HEK293T (cell line): ENCODE measurements around the gene ANXA5.

Source experiments
- CTCF ChIA-PET: fragments of 350-600 bp; formaldehyde crosslinking; extraction: SDS; loops from one replicate; lab custom pipeline; 2021; ENCODE audit warnings: antibody characterized with exemption, inconsistent platforms; lab: Yijun Ruan, JAX
- POLR2A ChIA-PET: fragments of 350-600 bp; formaldehyde crosslinking; extraction: SDS; loops from one replicate; lab custom pipeline; 2020; ENCODE audit warnings: antibody characterized with exemption, inconsistent platforms; lab: Yijun Ruan, JAX
- DNase-seq: peaks from one replicate; pipeline ENCODE4 v3.0.0; 2012; ENCODE audit warnings: mixed read lengths; ENCODE audit errors: extremely low spot score
- ARNT ChIP-seq: fragments of 450-650 bp; IDR thresholded peaks from 2 replicates; pipeline ENCODE4 v1.6.1; 2017; ENCODE audit warnings: mild to moderate bottlenecking
- BHLHE40 ChIP-seq: fragments of 450-650 bp; IDR thresholded peaks from 2 replicates; pipeline ENCODE4 v1.6.1; 2016; ENCODE audit warnings: mild to moderate bottlenecking, moderate library complexity, borderline replicate concordance
- CTBP1 ChIP-seq: fragments of 450-650 bp; IDR thresholded peaks from 2 replicates; pipeline ENCODE4 v1.6.1; 2016; ENCODE audit warnings: borderline replicate concordance
- ELF4 ChIP-seq: fragments of 450-650 bp; IDR thresholded peaks from 2 replicates; pipeline ENCODE4 v1.6.1; 2017; ENCODE audit warnings: antibody characterized with exemption
- FOXA1 ChIP-seq: fragments of 450-650 bp; IDR thresholded peaks from 2 replicates; pipeline ENCODE4 v1.6.1; 2016; ENCODE audit warnings: mild to moderate bottlenecking
- FOXK2 ChIP-seq: fragments of 450-650 bp; IDR thresholded peaks from 2 replicates; pipeline ENCODE4 v1.6.1; 2016; ENCODE audit warnings: mild to moderate bottlenecking
- FOXM1 ChIP-seq: fragments of 450-650 bp; IDR thresholded peaks from 2 replicates; pipeline ENCODE4 v1.6.1; 2017; ENCODE audit warnings: mild to moderate bottlenecking, borderline replicate concordance
- HDGF ChIP-seq: fragments of 450-650 bp; IDR thresholded peaks from 2 replicates; pipeline ENCODE4 v1.6.1; 2017; ENCODE audit warnings: antibody characterized with exemption, borderline replicate concordance
- L3MBTL2 ChIP-seq: fragments of 450-650 bp; conservative IDR thresholded peaks from 2 replicates; pipeline ENCODE4 v1.6.1; 2016; ENCODE audit warnings: mild to moderate bottlenecking
- LEF1 ChIP-seq: fragments of 450-650 bp; IDR thresholded peaks from 2 replicates; pipeline ENCODE4 v1.6.1; 2017; ENCODE audit warnings: mild to moderate bottlenecking, borderline replicate concordance
- NFRKB ChIP-seq: fragments of 450-650 bp; IDR thresholded peaks from 2 replicates; pipeline ENCODE4 v1.6.1; 2016; ENCODE audit warnings: mild to moderate bottlenecking, moderate library complexity
- PKNOX1 ChIP-seq: fragments of 450-650 bp; IDR thresholded peaks from 2 replicates; pipeline ENCODE4 v1.6.1; 2016
- SP1 ChIP-seq: fragments of 450-650 bp; IDR thresholded peaks from 2 replicates; pipeline ENCODE4 v1.6.1; 2017
- SUZ12 ChIP-seq: fragments of 450-650 bp; IDR thresholded peaks from 2 replicates; pipeline ENCODE4 v1.6.1; 2016; ENCODE audit warnings: mild to moderate bottlenecking
- TARDBP ChIP-seq: fragments of 450-650 bp; IDR thresholded peaks from 2 replicates; pipeline ENCODE4 v1.6.1; 2016
- ZNF384 ChIP-seq: fragments of 450-650 bp; IDR thresholded peaks from 2 replicates; pipeline ENCODE4 v1.6.1; 2016

ANXA5 gene

DNA sequence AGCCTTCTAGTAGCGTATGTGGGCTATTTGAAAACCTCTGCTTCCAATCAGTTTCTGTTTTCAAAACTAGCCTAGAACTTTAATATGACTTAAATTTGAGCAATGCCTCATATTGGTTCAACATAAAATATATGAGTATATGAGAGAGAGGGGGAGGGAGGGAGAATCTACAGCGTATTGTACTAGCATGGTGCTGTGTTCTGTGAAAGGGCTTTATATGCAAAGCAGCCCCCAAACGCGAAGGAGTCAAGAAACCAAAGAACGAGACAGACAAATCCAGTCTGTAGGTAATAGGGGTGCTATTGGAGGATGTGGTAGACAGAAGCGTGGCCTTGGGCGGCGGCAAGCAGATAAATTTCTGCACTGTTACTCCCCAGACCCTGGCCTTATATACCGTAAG, 784 bp upstream of the ANXA5 start:
- ChIA-PET CTCF (interaction anchor here (0.7 to 1.3 kb wide), 3 partner anchors 14 to 31 kb away, joined by 3 read pairs; no protein-coding TSS in a partner anchor), POLR2A (interaction anchor here (0.8 to 2.4 kb wide), 5 partner anchors 12 to 31 kb away, joined by 3 to 16 read pairs (median 6); no protein-coding TSS in a partner anchor)
- TF ChIP-seq BHLHE40: no peak
- no peak for TF ChIP-seq HDGF
- no peak for TF ChIP-seq SP1
- TF ChIP-seq ARNT: no peak
- TF ChIP-seq NFRKB: no peak
- TF ChIP-seq ELF4: no peak
- TF ChIP-seq SUZ12: no peak
- no peak for TF ChIP-seq ZNF384
- no peak for TF ChIP-seq FOXA1
- no peak for TF ChIP-seq TARDBP
- no peak for TF ChIP-seq FOXM1
- no peak for TF ChIP-seq LEF1
- TF ChIP-seq L3MBTL2: no peak
- DNase-seq: no peak

GRCh38 chr4:121696170-121696580, 605 bp downstream of the ANXA5 start:
- ChIA-PET POLR2A (interaction anchor here (0.6 to 2.4 kb wide), 12 partner anchors 9 to 105 kb away, joined by 3 to 16 read pairs (median 4); partner anchors contain the start of gene EXOSC9), CTCF (interaction anchor here (1.3 kb wide), 1 partner anchor 31 kb away, joined by 3 read pairs; no protein-coding TSS in a partner anchor)
- TF ChIP-seq L3MBTL2 (peak; percentile 52; the same call in 1 of the 2 replicates), TARDBP (no peak)
- DNase-seq: peak; percentile 27

- TF ChIP-seq LEF1 (no peak), ELF4 (no peak), FOXA1 (no peak), FOXK2 (no peak), ZNF384 (no peak), ARNT (no peak), FOXM1 (no peak)
- CTCF ChIA-PET: no interaction called here
- no peak for DNase-seq
- POLR2A ChIA-PET: no interaction called here
Measured at GRCh38 chr4:121693886-121694285, 2.9 kb downstream of the ANXA5 start.

DNA sequence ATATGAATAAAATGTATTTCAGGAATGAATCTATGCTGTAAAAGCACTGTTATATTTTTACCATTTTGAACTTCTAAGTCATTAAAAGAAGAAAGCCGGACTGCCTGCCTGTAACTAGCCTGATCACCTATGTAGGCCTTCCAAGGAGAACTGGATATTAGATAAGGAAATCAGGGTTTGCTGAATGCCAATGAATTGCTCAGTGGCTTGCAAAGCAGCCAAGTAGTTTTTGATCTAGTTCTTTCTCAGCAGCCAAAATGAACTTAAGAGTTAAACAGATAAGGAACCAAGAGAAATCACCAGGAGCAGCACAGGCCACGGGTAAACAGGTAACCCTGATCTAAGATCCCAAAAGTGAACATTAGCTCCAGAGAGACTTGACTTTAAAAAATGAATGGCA, 3.3 kb downstream of the ANXA5 start:
- POLR2A ChIA-PET: no interaction called here
- CTCF ChIA-PET: no interaction called here
- DNase-seq: no peak

GRCh38 chr4:121692261-121692660, 4.5 kb downstream of the ANXA5 start:
- TF ChIP-seq CTBP1: no peak
- no peak for TF ChIP-seq FOXA1
- TF ChIP-seq SUZ12: no peak
- TF ChIP-seq ZNF384: no peak
- no peak for TF ChIP-seq NFRKB
- ChIA-PET CTCF (no interaction called here), POLR2A (no interaction called here)
- DNase-seq: no peak

More for the DNA sequence above, 3.3 kb downstream of the ANXA5 start:
- TF ChIP-seq L3MBTL2: no peak
- TF ChIP-seq HDGF: no peak
- TF ChIP-seq SP1: no peak
- TF ChIP-seq ZNF384: no peak
- TF ChIP-seq NFRKB: no peak
- no peak for TF ChIP-seq CTBP1
- TF ChIP-seq FOXA1: no peak
- TF ChIP-seq BHLHE40: no peak
- TF ChIP-seq PKNOX1: no peak
- TF ChIP-seq ELF4: no peak
- TF ChIP-seq TARDBP: no peak
- no peak for TF ChIP-seq FOXM1
- TF ChIP-seq FOXK2: no peak
- no peak for TF ChIP-seq LEF1
- no peak for TF ChIP-seq ARNT

- DNase-seq: no peak
- CTCF ChIA-PET: no interaction called here
- POLR2A ChIA-PET: no interaction called here
- no peak for TF ChIP-seq L3MBTL2
- TF ChIP-seq HDGF: no peak
- TF ChIP-seq SUZ12: no peak
- TF ChIP-seq FOXK2: no peak
- no peak for TF ChIP-seq SP1
- TF ChIP-seq LEF1: no peak
Measured at GRCh38 chr4:121690001-121690400, 6.8 kb downstream of the ANXA5 start.

DNA sequence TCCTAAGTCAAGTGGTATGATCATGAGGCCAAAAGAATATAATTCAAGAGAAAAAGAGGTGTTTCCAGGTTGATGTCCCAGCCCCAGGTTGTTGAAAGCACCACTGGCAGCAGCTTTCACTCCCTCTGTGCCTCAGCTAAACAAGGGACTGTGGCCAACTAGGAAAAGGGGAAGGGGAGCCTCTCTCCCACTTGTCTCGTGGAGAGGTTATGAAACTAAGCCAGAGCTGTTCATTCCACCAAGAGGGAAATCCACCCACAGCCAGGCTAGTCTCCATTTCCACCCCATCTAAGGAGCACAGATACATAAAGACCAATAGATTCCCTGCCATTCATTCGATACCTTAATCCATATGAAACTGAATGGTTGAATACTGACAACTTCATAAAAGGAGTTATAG, 8.1 kb downstream of the ANXA5 start:
- CTCF ChIA-PET: no interaction called here
- no peak for TF ChIP-seq CTBP1
- TF ChIP-seq FOXK2: no peak
- no peak for TF ChIP-seq BHLHE40
- TF ChIP-seq SUZ12: no peak

DNA sequence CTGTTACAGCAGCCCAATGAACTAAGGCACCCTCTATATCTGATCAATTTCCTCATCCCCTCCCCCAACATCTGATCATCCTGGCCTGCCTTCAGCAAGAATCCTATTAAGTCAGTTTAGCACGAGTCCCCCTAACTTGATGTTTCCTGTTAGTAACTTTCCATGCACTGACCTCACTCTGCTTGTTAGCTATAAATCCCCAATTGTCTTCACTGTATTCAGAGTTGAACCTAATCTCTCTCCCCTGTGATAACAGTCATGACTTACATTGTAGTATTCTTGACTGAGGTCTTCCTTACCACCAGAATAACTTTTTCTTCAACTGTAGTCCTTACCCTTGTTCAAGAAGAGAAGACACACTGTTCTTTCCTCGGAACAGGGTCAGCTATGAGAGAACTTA, 8.5 kb downstream of the ANXA5 start:
- CTCF ChIA-PET: interaction anchor here (0.5 kb wide), 1 partner anchor 32 kb away, joined by 3 read pairs; no protein-coding TSS in a partner anchor
- TF ChIP-seq NFRKB (no peak), LEF1 (no peak), CTBP1 (no peak), HDGF (no peak), ZNF384 (no peak), BHLHE40 (no peak), PKNOX1 (no peak), SP1 (no peak), FOXA1 (no peak), ARNT (no peak), L3MBTL2 (no peak), SUZ12 (no peak), FOXK2 (no peak), ELF4 (no peak)
- DNase-seq: no peak
- POLR2A ChIA-PET: no interaction called here

More for the DNA sequence above, 8.1 kb downstream of the ANXA5 start:
- POLR2A ChIA-PET: no interaction called here
- DNase-seq: no peak
